Measurements from ENCODE around the gene PYDC1.
"Not testable (repeated sequence)": the region's sequence is repeated elsewhere in the genome, so short reads cannot be mapped to it uniquely, and the experiment has no call there.

PYDC1 gene

GRCh38 chr16:31216422-31217135, at the start of gene PYDC1:
Gene PYDC1 (minus strand): TSS chr16:31217135. CDS start chr16:31217028, 107 bp downstream.
- DNase-seq (ENCODE audit: low spot score), result no peak

- DNase-seq (ENCODE audit: low spot score), result no peak
Observed at GRCh38 chr16:31265329-31266245, 48.7 kb upstream of the PYDC1 start.

GRCh38 chr16:31262084-31262483, 45.1 kb upstream of the PYDC1 start:
- no peak for DNase-seq (ENCODE audit: low spot score)

- no peak for DNase-seq (ENCODE audit: low spot score)
Observed at GRCh38 chr16:31260136-31260931, 43.4 kb upstream of the PYDC1 start.

- DNase-seq (ENCODE audit: low spot score), result no peak
Observed at GRCh38 chr16:31258366-31258765, 41.4 kb upstream of the PYDC1 start.

GRCh38 chr16:31256466-31256865, 39.5 kb upstream of the PYDC1 start:
- no peak for DNase-seq (ENCODE audit: low spot score)

- no peak for DNase-seq (ENCODE audit: low spot score)
Observed at GRCh38 chr16:31253642-31254045, 36.7 kb upstream of the PYDC1 start.

GRCh38 chr16:31251435-31251834, 34.5 kb upstream of the PYDC1 start:
- no peak for DNase-seq (ENCODE audit: low spot score)

GRCh38 chr16:31250782-31251384, 33.9 kb upstream of the PYDC1 start:
- DNase-seq (ENCODE audit: low spot score), result no peak

- no peak for DNase-seq (ENCODE audit: low spot score)
Observed at GRCh38 chr16:31248344-31248743, 31.4 kb upstream of the PYDC1 start.

- no peak for DNase-seq (ENCODE audit: low spot score)
Observed at GRCh38 chr16:31246296-31246695, 29.4 kb upstream of the PYDC1 start.

- DNase-seq (ENCODE audit: low spot score), result not testable (repeated sequence)
Observed at GRCh38 chr16:31245598-31245997, 28.7 kb upstream of the PYDC1 start.

GRCh38 chr16:31243734-31244670, 27.1 kb upstream of the PYDC1 start:
- peak; percentile 69 for DNase-seq (ENCODE audit: low spot score)

GRCh38 chr16:31242206-31242605, 25.3 kb upstream of the PYDC1 start:
- no peak for DNase-seq (ENCODE audit: low spot score)

- no peak for DNase-seq (ENCODE audit: low spot score)
Observed at GRCh38 chr16:31238041-31238440, 21.1 kb upstream of the PYDC1 start.

GRCh38 chr16:31229501-31229900, 12.6 kb upstream of the PYDC1 start:
- no peak for DNase-seq (ENCODE audit: low spot score)

GRCh38 chr16:31228206-31228605, 11.3 kb upstream of the PYDC1 start:
- DNase-seq (ENCODE audit: low spot score), result no peak

- no peak for DNase-seq (ENCODE audit: low spot score)
Observed at GRCh38 chr16:31225193-31225592, 8.3 kb upstream of the PYDC1 start.

- no peak for DNase-seq (ENCODE audit: low spot score)
Observed at GRCh38 chr16:31224092-31224955, 7.4 kb upstream of the PYDC1 start.

- DNase-seq (ENCODE audit: low spot score), result no peak
Observed at GRCh38 chr16:31223044-31223443, 6.1 kb upstream of the PYDC1 start.

All from germinal center (tissue), 1 donor.